GM21723 (cell line): ENCODE results near the gene CDK19.
A peak's percentile ranks its signal among the peaks of the same experiment; 100 is the strongest.
"Not testable (repeated sequence)": the region's sequence is repeated elsewhere in the genome, so short reads cannot be mapped to it uniquely, and the experiment has no call there.

Experiments
- ATAC-seq: cut with Tn5 transposase; IDR thresholded peaks from one replicate; pipeline ENCODE4 v1.9.1; 2021; ENCODE audit warnings: mild to moderate bottlenecking, moderate library complexity; ENCODE audit not compliant: unreplicated experiment

CDK19 gene

GRCh38 chr6:110592765-110593164, 222.5 kb downstream of the CDK19 start:
- no peak for ATAC-seq

GRCh38 chr6:110590821-110591351, 224.4 kb downstream of the CDK19 start:
- ATAC-seq, result no peak

DNA sequence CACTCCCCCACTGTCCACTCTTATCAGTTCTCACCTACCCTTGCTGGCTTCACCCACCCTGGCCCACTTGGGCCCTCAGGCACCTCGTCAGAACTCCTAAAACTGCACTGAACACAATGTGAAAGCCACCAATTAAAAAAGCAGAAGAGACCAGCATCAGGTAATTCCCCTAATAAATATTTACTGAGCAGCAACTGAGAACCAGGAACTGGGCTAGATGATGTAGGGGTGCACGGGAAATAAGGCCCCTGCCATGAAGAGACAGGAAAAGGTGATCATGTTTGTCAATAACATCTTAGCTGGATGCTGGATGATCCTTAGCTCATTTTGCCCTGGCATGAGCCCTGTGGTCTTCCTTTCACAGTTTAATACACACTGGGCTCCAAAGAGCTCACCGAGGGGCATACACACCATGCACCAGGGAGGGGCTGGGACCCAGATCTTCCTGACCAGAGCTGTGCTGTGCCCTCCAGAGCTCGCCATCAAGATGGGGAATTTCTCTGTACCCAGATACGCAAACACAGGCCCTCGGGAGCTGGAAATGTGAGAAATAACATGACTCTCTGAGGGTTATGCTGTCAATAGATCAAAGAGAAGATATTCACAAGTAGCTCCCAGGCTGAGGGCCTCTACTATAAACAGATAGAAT, 225.3 kb downstream of the CDK19 start:
- ATAC-seq, result peak; percentile 99

DNA sequence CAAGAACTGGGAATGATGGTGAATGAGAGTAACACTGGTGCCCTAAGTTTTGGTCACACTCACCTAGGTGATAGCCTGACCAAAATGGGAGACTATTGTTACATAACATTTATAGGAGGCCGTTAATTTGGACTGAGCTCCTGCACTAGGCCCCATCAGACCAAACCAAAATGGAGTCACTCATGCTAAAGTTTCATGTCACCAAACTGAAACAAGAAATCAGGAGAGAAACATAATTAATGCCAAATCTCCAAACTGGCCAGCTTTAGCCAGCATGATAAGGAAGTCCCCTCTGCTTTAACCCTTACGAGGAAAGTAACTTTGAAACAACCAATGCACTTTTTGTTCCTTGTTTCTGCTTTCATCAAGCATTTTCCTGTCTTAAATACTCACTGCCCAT, 227.9 kb downstream of the CDK19 start:
- no peak for ATAC-seq

GRCh38 chr6:110581679-110582078, 233.6 kb downstream of the CDK19 start:
- ATAC-seq, result no peak

- not testable (repeated sequence) for ATAC-seq
Measured at GRCh38 chr6:110577596-110578167, 237.6 kb downstream of the CDK19 start.

DNA sequence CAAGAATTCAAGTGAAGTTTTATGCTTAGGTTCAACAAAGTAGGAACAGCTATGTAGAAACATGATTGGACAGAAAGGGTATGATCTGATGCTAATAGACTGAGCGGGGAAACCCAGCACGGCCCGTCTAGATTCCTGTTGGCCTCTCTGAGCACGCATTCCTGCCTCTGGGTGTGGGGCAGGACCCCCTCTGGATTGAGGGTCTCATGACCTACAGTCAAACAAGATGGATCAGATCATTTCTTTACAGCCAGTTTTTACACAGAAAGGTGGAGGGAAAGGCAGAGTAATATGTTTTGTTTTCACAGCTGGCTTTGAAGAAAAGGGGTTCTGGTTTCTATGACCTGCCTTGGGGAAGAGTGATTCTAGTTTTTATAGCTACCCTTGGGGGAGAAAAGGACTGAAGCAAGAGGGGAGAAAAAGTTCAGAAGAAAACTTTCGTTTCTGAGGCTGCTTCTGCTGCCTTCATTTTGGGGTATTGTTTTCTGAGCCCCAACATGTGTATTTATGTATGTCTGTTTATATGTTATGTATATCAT, 239.3 kb downstream of the CDK19 start:
- no peak for ATAC-seq

DNA sequence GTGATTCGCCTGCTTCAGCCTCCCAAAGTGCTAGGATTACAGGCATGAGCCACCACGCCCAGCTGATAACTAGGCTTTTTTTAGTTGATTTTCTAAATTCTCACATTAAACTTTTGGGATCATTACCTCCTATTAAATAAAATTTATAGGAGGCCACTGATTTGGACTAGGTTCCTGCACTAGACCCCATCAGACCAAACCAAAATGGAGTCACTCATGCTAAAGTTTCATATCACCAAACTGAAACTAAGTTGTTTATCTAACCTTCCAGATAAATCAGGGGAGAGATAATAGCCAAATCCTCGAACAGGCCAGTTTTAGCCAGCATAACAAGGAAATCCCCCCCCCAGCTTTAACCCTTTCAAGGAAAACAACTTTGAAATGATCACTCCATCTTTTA, 240.5 kb downstream of the CDK19 start:
- no peak for ATAC-seq

DNA sequence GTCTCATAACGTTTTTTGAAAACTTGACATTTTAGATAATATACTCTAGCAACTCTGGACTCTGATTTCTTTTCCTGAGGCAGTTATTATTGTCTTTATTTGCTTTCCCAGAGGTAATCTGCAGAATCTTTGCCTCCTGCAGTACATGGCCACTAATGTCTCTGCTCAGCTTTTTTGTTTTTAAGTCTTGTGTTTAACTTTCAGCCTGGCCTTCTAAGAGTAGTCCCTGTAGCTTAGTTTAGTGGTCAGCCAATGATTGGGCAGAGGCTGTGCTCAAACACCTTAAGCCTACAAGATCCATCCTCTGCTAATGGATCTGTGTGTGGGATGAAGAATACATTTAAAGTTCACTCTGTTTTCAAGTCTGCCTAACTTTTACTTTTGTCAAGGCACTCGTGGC, 241.7 kb downstream of the CDK19 start:
- ATAC-seq, result no peak

DNA sequence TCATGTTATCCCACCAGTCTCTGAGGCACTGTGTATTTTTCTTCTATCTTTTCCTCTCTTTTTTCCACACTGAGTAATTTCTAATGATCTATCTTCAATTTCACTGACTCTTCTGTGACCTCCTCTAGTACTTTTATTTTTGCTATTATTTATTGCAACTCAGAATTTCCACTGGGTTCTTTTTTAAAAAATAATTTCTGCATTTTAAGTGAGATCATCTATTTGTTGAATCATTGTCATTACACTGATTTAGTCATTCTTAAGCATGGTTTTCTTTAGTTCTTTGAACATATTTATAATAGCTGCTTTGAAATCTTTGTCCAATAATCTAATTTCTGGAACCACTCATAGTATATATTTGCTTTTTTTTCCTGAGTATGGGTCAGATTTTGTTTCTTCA, 242.1 kb downstream of the CDK19 start:
- ATAC-seq, result no peak

DNA sequence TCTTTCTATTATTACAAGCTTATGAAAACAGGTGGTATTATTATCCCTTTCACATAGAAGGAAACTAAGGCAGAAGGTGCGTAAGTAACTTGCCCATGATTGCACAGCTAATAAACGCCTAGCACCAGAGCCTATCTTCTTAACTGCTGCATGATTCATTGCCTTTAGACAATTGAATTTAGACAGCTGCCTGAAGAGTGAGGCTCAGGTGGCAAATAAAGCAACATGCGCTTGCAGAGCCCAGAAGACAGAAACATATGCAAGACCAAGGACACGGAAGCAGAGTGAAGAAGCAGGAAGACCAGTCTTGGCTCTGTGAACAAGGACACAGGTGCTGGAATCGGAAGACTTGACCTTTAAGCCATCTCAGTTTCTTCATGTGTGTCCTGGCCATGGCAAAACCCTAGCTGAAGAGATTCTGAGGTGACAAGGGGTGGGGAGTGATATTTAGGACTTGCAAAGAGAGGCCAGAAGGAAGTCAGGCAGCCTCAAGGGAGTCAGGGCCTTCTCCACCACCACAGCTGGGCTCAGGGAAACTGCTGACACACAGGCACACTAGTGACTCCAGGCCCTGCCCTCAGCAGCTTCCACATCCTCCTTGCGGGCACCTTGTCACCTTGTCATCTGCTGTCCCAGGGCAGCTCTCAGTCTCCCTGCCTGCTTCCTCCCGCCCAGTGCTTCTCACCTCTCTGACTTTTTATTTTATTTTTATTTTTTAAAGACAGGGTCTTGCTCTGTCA, 247.1 kb downstream of the CDK19 start:
- no peak for ATAC-seq

GRCh38 chr6:110566346-110567125, 248.7 kb downstream of the CDK19 start:
- no peak for ATAC-seq

DNA sequence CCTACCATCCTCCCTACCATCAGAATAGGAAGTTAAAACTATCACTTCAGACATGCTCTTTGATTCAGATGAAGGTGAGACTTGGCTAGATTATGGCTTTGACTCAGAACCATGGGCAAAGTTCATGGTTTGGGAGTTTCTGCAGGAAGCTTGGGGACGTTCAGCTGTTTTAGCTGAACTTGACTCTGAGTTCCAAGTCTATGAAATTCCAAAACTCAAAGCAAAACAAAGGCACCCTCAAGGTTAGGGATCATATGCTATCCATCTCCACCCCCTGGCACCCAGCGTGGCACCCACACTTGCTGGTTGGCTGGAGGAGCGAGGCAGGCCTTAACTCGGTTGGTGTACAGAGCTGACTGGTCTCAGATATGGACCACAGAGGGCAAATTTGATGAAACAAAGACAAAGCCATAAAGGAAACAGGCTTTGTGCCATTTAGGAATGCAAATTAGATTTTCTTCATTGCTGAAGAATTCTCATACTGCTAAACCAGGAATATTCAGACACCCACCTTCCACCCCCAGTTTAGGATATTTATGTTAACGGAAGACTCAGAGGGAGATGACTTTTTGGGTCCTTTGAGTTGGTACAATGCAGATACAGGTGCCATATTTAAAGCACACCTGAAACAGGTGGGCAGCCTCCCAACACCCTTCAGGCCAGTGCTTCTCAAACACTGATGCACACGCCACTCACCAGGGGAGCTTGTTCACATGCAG, 250.4 kb downstream of the CDK19 start:
- ATAC-seq, result no peak

DNA sequence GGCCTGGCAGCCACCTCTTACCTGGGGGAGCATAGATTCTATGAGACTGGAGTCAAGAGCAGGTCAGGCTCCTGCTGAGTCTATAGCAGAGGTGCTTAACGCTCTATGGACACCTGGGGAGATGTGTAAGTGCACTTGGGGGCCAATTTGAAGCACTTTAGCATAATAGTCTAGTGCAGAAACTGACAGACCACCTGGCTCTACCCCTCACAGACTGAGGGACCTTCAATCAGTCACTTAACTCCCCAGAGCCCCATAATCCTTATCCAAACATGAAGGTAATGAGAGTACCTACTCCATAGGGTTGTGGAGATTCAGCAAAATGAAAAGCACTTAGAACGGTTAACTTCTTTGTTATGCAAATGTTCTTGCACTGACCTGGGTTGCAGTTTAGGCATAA, 251.6 kb downstream of the CDK19 start:
- ATAC-seq, result no peak

DNA sequence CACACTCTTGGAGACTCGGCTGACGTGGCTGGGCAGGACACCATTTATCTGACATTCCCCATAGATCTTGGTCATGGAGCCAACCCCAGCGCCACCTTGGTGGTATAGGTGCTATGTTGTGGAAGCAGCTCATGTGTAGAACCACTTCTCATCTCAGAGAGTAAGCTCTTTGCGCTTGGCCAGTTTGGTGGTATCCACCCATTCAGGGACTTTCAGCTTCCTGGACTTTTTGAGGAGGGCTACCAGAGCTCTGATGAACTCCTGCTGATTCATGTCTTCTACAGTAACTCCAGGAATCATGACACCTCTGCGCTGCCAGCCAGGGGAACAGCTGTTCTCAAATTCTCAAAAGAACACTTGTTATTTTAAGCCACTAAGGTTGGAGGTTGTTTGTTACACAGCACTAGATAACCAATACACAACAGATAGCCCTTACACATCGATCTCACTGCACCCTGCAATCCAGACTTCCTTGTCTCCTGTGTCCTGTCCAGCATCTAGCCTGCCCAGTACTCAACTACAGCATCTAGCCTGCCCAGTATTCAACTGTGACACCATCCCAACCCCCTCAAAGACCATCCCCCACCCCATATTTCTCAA, 252.9 kb downstream of the CDK19 start:
- ATAC-seq, result no peak

DNA sequence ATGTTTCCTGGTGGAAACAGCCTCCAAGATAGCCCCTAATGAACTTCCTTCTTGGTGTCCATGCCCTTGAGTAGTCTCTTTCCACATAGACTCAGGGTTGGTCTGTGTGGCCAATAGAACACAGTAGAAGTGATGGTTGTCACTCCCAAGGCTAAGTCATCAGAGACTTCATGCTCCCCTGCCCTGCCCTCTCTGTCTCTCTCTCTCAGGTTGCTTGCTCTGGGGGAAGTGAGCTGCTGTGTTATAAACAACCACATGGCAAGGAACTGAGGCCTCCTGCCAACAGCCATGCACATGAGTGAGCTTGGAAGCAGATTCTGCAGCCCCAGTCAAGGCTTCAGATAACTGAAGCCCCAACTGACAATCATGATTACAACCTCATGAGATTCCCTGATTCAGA, 253.6 kb downstream of the CDK19 start:
- no peak for ATAC-seq

GRCh38 chr6:110561008-110561396, 254.3 kb downstream of the CDK19 start:
- no peak for ATAC-seq

DNA sequence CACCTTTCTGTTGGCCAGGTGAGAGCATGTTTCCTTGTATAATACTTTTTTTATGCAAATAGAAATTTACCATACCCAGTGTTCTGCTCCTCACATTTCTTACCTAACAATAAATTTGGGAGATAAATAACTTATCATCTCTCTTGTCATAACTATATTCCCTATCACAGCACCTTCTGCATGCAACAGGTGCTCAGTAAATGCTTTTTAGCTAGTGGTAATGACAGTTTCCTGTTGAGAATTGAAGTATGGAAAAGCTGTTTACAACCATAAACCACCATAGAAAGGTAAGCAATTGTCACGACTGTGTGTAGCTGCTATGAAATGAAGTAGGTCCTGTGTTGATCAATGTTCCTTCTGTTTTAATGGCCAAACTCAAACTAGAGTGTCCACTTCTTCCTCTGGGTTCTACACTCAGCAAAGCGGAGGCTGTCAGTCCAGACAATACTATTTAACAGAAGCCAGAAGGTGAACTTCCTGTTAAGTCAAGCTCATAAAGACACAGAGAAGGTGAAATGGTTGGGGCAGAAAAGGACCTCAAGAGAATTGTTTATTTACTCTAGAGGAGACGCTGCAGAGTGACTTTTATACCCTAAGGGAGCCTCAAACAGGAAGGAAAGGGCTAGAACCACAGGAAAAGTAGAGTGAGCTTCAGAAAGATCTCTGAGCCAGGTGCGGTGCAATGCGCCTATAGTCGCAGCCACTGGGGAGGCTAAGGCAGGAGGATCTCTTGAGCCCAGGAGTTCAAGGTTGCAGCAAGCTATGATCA, 254.8 kb downstream of the CDK19 start:
- no peak for ATAC-seq
